ENCODE measurements around the gene GNB3. TPM values are rescaled to one million over a fixed set of nuclear protein-coding genes. Genes with fewer than 3 reads are reported as not detected.
A peak's percentile ranks its signal among the peaks of the same experiment; 100 is the strongest.

Gene GNB3
- total and polyA plus RNA-seq, 9 of the 15 experiments (the other 6 are each of a cell fraction or from before 2014, with no cell fraction given), result 1.4 to 5.8 (median 2.0) TPM

DNA sequence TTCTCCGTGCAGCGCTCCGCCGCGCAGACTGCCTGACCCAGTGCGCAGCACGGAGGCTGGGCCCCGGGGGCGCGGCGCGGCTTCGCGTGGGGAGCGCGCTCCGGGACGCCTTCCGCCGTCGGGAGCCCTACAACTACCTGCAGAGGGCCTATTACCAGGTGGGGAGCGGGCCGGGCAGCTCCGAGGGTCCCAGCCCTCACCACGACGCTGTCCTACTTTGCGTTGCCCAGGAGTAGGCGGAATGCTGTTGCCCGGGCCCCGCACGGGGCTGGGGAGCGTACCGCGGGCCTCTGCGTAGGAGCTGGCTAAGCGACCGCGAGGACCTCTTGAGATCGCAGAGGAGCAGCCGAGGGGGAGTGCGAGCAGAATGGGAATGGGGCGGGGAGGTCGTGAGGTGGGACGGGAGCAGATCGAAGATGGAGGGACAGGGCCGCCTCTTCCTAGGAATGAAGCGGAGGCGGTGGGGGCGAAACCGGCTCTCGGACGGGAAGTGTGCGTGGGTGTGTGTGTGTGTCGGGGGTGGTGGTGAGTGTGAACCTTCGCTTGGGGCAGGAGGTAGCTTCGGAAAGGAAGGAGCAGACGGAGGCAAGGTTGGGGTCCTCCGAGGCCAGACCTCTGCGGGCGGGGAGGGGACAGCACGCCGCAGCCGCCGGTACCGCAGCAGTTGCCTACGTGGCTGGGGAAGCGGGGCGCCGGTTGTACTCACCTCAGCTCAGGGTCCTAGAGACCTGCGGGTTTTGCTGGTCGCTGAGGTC, 11.8 kb upstream of the GNB3 start (continued):
- TF ChIP-seq, protein P1, sequence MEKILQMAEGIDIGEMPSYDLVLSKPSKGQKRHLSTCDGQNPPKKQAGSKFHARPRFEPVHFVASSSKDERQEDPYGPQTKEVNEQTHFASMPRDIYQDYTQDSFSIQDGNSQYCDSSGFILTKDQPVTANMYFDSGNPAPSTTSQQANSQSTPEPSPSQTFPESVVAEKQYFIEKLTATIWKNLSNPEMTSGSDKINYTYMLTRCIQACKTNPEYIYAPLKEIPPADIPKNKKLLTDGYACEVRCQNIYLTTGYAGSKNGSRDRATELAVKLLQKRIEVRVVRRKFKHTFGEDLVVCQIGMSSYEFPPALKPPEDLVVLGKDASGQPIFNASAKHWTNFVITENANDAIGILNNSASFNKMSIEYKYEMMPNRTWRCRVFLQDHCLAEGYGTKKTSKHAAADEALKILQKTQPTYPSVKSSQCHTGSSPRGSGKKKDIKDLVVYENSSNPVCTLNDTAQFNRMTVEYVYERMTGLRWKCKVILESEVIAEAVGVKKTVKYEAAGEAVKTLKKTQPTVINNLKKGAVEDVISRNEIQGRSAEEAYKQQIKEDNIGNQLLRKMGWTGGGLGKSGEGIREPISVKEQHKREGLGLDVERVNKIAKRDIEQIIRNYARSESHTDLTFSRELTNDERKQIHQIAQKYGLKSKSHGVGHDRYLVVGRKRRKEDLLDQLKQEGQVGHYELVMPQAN (IDR thresholded peaks at IDR 0.05; ENCODE audit: borderline replicate concordance), result peak; percentile 45; the same call in 1 of the 2 replicates
- 0 out of 2 replicates have a peak, but pooled peaks have one; percentile 26 for TF ChIP-seq RNF2 (IDR thresholded peaks at IDR 0.05)
- no peak for TF ChIP-seq ZNF717 (CRISPR knock-in tag; IDR thresholded peaks at IDR 0.05)
- TF ChIP-seq TAF15 (IDR thresholded peaks at IDR 0.05; ENCODE audit: low read depth, low read length), result no peak
- TF ChIP-seq, protein P2, sequence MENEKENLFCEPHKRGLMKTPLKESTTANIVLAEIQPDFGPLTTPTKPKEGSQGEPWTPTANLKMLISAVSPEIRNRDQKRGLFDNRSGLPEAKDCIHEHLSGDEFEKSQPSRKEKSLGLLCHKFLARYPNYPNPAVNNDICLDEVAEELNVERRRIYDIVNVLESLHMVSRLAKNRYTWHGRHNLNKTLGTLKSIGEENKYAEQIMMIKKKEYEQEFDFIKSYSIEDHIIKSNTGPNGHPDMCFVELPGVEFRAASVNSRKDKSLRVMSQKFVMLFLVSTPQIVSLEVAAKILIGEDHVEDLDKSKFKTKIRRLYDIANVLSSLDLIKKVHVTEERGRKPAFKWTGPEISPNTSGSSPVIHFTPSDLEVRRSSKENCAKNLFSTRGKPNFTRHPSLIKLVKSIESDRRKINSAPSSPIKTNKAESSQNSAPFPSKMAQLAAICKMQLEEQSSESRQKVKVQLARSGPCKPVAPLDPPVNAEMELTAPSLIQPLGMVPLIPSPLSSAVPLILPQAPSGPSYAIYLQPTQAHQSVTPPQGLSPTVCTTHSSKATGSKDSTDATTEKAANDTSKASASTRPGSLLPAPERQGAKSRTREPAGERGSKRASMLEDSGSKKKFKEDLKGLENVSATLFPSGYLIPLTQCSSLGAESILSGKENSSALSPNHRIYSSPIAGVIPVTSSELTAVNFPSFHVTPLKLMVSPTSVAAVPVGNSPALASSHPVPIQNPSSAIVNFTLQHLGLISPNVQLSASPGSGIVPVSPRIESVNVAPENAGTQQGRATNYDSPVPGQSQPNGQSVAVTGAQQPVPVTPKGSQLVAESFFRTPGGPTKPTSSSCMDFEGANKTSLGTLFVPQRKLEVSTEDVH (IDR thresholded peaks at IDR 0.05; ENCODE audit: low read depth, partially characterized antibody), result no peak
- TF ChIP-seq, protein P3, sequence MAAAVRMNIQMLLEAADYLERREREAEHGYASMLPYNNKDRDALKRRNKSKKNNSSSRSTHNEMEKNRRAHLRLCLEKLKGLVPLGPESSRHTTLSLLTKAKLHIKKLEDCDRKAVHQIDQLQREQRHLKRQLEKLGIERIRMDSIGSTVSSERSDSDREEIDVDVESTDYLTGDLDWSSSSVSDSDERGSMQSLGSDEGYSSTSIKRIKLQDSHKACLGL (CRISPR knock-in tag; IDR thresholded peaks at IDR 0.05; ENCODE audit: borderline replicate concordance, poor library complexity, severe bottlenecking), result no peak
- no peak for TF ChIP-seq KLF1 (tag; IDR thresholded peaks at IDR 0.05)
- no peak for TF ChIP-seq ZNF780A (CRISPR knock-in tag; IDR thresholded peaks at IDR 0.05)
- TF ChIP-seq, protein P4, sequence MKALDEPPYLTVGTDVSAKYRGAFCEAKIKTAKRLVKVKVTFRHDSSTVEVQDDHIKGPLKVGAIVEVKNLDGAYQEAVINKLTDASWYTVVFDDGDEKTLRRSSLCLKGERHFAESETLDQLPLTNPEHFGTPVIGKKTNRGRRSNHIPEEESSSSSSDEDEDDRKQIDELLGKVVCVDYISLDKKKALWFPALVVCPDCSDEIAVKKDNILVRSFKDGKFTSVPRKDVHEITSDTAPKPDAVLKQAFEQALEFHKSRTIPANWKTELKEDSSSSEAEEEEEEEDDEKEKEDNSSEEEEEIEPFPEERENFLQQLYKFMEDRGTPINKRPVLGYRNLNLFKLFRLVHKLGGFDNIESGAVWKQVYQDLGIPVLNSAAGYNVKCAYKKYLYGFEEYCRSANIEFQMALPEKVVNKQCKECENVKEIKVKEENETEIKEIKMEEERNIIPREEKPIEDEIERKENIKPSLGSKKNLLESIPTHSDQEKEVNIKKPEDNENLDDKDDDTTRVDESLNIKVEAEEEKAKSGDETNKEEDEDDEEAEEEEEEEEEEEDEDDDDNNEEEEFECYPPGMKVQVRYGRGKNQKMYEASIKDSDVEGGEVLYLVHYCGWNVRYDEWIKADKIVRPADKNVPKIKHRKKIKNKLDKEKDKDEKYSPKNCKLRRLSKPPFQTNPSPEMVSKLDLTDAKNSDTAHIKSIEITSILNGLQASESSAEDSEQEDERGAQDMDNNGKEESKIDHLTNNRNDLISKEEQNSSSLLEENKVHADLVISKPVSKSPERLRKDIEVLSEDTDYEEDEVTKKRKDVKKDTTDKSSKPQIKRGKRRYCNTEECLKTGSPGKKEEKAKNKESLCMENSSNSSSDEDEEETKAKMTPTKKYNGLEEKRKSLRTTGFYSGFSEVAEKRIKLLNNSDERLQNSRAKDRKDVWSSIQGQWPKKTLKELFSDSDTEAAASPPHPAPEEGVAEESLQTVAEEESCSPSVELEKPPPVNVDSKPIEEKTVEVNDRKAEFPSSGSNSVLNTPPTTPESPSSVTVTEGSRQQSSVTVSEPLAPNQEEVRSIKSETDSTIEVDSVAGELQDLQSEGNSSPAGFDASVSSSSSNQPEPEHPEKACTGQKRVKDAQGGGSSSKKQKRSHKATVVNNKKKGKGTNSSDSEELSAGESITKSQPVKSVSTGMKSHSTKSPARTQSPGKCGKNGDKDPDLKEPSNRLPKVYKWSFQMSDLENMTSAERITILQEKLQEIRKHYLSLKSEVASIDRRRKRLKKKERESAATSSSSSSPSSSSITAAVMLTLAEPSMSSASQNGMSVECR (CRISPR knock-in tag; IDR thresholded peaks at IDR 0.05), result peak; percentile 51; the same call in 1 of the 2 replicates
- TF ChIP-seq, protein P5, sequence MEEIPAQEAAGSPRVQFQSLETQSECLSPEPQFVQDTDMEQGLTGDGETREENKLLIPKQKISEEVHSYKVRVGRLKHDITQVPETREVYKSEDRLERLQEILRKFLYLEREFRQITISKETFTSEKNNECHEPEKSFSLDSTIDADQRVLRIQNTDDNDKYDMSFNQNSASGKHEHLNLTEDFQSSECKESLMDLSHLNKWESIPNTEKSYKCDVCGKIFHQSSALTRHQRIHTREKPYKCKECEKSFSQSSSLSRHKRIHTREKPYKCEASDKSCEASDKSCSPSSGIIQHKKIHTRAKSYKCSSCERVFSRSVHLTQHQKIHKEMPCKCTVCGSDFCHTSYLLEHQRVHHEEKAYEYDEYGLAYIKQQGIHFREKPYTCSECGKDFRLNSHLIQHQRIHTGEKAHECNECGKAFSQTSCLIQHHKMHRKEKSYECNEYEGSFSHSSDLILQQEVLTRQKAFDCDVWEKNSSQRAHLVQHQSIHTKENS (CRISPR knock-in tag; IDR thresholded peaks at IDR 0.05), result no peak
- TF ChIP-seq SIN3B (IDR thresholded peaks at IDR 0.05; ENCODE audit: low read depth), result no peak
- TF ChIP-seq TBL1XR1 (IDR thresholded peaks at IDR 0.05; ENCODE audit: low read length in 2 of 2), result no peak
- no peak for TF ChIP-seq RBM39 (optimal IDR thresholded peaks at IDR 0.05; ENCODE audit: low read depth, low read length)

Data from K562 (cell line).